Measurements from ENCODE around the gene SOWAHC.

Gene SOWAHC

GRCh38 chr2:109631741-109632140 is 17.6 kb downstream of the SOWAHC start:
- TF ChIP-seq CTCF (IDR thresholded peaks at IDR 0.05; ENCODE audit: low read depth, low read length) = no peak
- H3K4me3 ChIP-seq (ENCODE audit: low read depth, low read length) = no peak overlapping the region

- TF ChIP-seq CTCF (IDR thresholded peaks at IDR 0.05; ENCODE audit: low read depth, low read length) = no peak
- no peak overlapping the region for H3K4me3 ChIP-seq (ENCODE audit: low read depth, low read length)
Observed at GRCh38 chr2:109632158-109632789, 18.1 kb downstream of the SOWAHC start.

- no peak for TF ChIP-seq CTCF (IDR thresholded peaks at IDR 0.05; ENCODE audit: low read depth, low read length)
- no peak overlapping the region for H3K4me3 ChIP-seq (ENCODE audit: low read depth, low read length)
Observed at GRCh38 chr2:109633284-109633961, 19.3 kb downstream of the SOWAHC start.

- no peak for TF ChIP-seq CTCF (IDR thresholded peaks at IDR 0.05; ENCODE audit: low read depth, low read length)
- H3K4me3 ChIP-seq (ENCODE audit: low read depth, low read length) = no peak overlapping the region
Observed at GRCh38 chr2:109635426-109636304, 21.5 kb downstream of the SOWAHC start.

- no peak for TF ChIP-seq CTCF (IDR thresholded peaks at IDR 0.05; ENCODE audit: low read depth, low read length)
- no peak overlapping the region for H3K4me3 ChIP-seq (ENCODE audit: low read depth, low read length)
Observed at GRCh38 chr2:109636317-109636716, 22.2 kb downstream of the SOWAHC start.

GRCh38 chr2:109637749-109638570 is 23.8 kb downstream of the SOWAHC start:
- H3K4me3 ChIP-seq (ENCODE audit: low read depth, low read length) = no peak overlapping the region
- TF ChIP-seq CTCF (IDR thresholded peaks at IDR 0.05; ENCODE audit: low read depth, low read length) = no peak
